Tibial nerve (tissue), 4 donors: ENCODE measurements around the gene RAB30.

Experiments used
- CTCF ChIP-seq, 5 experiments: fragments of 200-600 bp in 3 of 5; fragments of 450-650 bp in 2 of 5; sonication (generic) in 3 of 5; IDR thresholded peaks; one replicate each; pipeline ENCODE4 v1.5.1; 2016 to 2019; ENCODE audit warnings: antibody characterized with exemption in 5 of 5, mild to moderate bottlenecking in 3 of 5, moderate library complexity in 2 of 5
- EP300 ChIP-seq, 2 donors: sonication (generic); formaldehyde crosslinking; IDR thresholded peaks; one replicate each; pipeline ENCODE4 v1.6.1; 2017; ENCODE audit warnings: antibody characterized with exemption in 2 of 2, mild to moderate bottlenecking in 1 of 2
- POLR2A ChIP-seq, 2 donors: fragments of 450-650 bp; IDR thresholded peaks; one replicate each; pipeline ENCODE4 v1.6.1; 2017; ENCODE audit warnings: antibody characterized with exemption in 2 of 2, mild to moderate bottlenecking in 2 of 2, moderate library complexity in 2 of 2

- TF ChIP-seq CTCF (IDR thresholded peaks at IDR 0.05) = no peak
- TF ChIP-seq POLR2A (IDR thresholded peaks at IDR 0.05) = no peak
- TF ChIP-seq EP300 (IDR thresholded peaks at IDR 0.05) = no peak
Measured at GRCh38 chr11:83004746-83005556, 66.7 kb downstream of the RAB30 start.
